NOMO-1 treated with dmso at 0.1 percent for 144 hours (cell line): ENCODE measurements around the gene KANK3.
A peak's percentile ranks its signal among the peaks of the same experiment; 100 is the strongest.
"Not testable (repeated sequence)": the region's sequence is repeated elsewhere in the genome, so short reads cannot be mapped to it uniquely, and the experiment has no call there.

ENCODE experiments used
- DNase-seq: peaks from one replicate; lab custom pipeline; 2025; ENCODE audit not compliant: unreplicated experiment; lab: John Stamatoyannopoulos, UW

The KANK3 gene

DNA sequence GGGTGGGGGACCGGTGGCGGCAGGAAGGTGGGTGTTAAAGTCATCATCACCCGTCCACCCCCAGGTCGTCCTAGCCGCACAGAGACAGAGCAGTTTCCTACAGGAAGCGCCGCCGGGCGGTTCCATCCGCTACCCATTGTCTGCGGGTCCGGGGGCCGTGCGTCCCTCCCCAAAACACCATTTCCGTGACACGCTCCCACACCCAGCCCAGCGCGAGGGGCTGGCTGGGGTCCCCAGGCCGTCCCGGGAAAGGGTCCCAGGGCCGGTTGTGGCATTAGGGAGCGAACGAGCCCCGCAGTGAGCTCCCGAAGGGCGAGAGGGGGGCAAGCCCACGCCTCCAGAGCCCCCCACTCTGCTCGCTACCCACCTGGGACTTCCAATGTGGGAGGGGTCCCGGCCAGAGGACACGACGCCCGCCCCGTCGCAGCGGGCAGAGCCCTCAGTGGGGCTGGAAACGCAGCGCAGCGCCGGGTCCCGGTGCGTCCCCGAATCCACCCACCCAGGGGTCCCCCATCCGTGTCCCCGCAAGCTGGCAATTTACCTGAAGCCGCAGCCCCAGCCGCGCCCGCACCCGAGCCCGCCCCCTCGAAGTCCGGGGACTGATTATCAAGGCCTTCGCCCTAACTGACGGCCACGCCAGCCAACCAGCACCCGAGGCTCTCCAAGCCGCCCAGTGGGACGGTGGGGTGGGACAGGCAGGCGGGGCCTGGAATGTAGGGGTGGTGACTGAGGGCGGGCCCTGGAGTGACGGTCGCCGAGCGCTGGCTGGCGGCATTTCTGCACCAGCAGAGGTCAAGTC, at the start of gene KANK3:
Gene KANK3, minus strand, starts transcription at position 579 of the 799 bp plus-strand sequence. CDS start 5,434 bp downstream, outside the sequence.
- peak; percentile 87 for DNase-seq

DNA sequence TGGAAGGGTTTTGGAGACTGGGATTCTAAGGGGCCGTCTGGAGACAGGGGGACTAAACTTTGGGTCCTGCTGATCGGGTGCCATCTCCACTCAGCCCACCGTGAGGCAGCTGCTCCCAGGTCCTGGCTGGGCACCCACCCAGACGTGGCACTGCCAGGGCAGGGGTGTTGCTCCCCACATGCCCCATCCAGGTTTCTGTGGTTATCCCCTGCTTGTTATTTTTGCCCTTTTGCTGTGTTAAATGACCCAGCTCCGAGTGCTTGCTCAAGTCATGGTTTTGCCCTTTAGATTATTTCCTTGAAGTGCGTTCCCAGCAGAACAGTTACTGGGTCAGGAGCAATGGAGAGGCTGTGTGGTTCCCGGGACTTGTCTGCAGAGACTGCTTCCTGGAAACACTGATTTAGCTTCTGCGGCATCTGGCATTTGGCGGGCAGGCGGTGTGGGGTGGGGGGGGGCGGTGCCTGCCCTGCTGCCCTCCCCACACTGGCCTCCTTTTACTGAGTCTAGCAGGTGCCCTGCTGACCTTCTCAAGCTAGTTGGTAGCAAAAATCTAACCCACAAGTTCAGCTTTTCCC, 49.0 kb upstream of the KANK3 start:
- DNase-seq, result no peak

DNA sequence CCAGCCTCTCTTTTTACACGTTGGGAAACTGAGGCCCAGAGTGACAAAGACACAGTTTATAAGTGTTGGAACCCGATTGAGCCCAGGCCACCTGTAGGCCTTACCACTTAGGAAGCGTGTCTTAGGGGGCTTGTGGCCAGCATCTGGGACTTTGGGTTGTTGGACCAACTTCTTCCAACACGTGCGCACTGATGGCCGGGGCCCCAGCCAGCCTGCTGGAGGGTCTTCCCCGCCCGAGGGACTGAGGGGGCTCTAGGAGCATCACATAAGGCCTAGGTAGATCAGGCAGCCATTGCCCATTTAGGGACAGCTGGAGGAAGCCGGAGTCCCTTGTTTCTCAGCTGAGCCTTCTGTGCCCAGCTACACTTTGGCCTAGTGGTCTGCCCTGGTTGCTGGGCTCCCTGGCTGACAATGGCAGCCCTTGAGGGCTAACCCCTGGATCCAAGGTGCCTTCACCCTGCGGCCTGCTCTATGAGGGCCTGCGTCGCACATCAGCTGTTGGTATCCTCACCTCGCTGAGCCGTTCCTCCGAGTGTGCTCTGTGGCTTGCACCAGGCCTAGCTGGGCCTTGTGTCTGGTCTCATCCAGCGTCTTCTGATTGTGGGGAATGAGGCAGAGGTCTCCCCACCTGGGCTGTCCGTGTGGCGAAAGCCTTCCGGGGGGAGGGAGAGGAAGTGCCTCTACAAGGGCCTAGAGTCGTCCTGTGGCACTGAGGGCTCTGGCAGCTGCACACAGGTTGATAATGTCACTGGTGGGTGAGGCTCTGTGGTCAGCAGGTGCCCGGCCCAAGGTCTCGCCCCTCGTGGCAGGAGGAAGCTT, 48.3 kb upstream of the KANK3 start:
- no peak for DNase-seq

DNA sequence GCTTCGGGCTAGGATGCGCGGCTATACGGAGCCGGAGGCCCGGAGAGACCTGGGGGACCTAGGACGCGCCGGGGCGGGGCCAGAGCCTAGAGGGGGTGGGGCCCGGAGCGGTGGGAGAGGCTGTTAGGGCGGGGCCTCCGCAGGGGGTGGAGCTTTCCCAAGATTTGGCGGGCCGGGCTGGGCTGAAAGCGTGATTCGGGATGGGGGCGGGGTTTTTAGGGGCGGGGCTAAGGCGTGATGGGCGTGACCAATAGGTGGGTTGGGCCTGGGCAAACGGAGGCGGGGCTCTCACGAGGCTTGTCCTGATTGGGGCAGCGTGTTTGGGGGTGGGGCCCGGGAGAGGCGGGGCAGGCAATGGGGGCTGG, 47.5 kb upstream of the KANK3 start:
- peak; percentile 74 for DNase-seq

DNA sequence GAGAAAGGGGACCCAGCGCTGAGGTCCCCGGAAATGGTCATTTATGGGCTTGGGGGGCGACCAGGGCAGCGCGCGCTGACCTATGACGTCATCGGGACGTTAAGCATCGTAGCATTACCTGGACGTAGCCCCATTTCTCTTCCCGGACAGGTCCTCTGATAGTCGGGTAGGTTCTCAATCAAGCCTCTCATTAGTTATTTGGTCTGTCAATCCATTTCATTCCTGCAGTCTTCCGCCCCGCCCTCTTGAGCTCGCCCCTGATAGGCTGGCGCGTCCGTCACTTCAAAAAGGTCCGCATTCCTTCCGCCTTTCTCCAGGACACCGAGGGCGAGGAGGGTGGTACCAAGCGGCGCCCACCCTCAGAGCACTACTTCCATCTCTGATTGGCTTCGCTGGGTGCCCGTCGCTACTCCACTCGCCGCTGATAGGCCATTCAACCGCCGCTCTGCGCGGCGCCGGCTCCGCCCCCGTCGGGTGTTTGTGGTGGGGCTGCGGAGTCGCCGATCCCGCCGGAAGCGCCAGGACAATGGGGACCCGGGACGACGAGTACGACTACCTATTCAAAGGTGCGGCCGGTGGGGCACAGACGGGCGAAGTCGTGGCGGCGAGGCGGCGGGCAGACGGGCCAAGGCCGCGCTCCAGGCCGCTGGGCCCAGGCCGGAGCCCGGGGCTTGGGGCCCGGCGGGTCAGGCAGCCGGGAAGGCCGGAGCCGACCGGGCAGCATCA, 47.0 kb upstream of the KANK3 start, which contains the start of gene RAB11B:
Gene RAB11B, plus strand, starts transcription at position 470 of the 726 bp plus-strand sequence. Its CDS starts 57 bp downstream, at position 527.
- peak; percentile 99 for DNase-seq

DNA sequence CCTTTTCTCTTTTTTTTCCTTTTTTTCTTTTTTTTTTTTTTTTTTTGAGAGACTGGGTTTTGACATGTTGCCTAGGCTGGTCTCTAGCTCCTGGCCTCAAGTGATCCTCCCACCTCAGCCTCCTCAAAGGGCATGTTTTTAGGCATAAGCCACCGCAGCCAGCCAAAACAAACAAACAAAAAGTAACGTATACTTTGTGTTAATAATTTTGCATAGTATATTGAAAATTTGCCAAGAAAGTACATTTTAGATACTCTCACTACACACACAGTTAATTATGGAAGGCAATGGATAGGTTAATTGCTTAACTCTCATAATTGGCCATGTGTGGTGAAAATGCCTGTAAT, 45.5 kb upstream of the KANK3 start:
- DNase-seq, result no peak

DNA sequence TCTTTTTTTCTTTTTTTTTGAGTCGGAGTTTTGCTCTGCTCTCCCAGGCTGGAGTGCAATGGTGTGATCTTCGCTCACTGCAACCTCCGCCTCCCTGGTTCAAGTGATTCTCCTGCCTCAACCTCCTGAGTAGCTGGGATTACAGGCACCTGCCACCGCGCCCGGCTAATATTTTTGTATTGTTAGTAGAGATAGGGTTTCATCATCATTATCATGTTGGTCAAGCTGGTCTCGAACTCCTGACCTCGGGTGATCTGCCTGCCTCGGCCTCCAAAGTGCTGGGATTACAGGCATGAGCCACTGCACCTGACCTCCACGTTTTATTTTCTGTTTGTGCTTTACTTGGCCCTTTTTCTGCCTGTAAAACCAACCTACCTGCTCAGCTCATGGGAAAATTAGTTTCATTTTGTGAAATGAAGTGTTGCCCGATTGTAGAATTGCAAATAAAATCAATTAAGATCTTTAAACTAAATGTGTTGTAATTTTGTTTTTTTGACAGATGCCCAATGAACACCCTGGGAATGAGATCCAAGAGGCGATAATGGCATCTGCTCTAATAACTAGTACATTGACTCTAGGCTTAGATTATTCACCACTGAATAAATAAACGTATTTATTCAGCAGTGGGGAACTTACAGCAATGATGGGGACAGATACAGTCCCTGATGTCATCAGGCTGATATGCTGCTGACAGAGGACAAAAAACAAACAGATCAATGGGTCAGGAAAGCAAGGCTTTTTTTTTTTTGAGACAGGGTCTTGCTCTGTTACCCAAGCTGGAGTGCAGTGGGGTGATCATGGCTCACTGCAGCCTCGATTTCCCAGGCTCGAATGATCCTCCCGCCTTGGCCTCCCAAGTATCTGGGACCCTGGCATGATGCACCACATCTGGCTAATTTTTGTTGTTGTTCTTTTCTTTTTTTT, 44.9 kb upstream of the KANK3 start:
- DNase-seq, result no peak

DNA sequence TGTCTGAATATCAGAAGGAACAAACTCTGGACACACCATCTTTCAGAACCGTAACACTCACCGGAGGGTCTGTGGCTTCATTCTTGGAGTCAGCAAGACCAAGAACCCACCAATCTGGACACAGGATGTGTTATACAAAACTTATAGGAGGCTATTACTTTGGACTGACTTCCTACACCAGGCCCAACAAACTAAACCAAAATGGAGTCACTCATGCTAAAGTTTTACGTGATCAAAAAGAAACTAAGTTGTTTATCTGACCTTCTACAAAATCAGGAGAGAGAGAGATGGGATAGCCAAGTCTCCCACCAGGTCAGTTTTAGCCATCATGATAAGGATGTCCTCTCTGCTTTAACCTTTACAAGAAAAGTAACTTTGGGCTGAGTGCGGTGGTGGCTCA, 43.9 kb upstream of the KANK3 start:
- DNase-seq, result no peak

DNA sequence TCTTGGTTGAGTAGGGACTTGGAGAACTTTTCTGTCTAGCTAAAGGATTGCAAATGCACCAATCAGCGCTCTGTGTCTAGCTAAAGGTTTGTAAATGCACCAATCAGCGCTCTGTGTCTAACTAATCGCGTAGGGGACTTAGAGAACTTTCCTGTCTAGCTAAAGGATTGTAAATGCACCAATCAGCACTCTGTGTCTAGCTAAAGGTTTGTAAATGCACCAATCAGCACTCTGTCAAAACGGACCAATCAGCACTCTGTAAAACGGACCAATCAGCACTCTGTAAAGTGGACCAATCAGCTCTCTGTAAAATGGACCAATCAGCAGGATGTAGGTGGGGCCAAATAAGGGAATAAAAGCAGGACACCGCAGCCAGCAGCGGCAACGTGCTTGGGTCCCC, 43.4 kb upstream of the KANK3 start:
- not testable (repeated sequence) for DNase-seq

DNA sequence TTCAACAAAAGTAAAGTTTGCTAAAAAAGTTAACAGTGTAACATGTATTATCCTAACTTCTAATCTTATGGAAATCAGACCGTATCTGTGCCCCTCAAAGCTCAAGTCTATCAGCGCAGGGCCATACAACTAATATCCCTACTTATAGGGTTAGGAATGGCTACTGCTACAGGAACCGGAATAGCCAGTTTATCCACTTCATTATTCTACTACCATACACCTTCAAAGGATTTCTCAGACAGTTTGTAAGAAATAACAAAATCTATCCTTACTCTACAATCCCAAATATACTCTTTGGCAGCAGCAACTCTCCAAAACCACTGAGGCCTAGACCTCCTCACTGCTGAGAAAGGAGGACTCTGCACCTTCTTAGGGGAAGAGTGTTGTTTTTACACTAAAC, 42.5 kb upstream of the KANK3 start:
- DNase-seq, result not testable (repeated sequence)

DNA sequence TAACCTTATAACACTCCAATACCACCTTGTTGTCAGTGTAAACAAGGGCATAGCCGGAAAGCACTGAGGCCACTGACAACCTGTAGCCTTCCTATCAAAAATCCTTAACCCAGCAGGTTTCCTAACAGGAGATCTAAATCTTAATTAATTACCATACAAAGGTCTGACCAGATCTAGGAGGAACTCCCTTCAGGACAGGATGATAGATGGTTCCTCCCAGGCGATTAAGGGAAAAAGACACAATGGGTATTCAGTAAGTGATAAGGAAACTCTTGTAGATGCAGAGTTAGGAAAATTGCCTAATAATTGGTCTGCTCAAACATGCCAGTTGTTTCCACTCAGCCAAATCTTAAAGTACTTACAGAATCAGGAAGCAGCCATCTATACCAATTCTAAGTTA, 42.0 kb upstream of the KANK3 start:
- not testable (repeated sequence) for DNase-seq

DNA sequence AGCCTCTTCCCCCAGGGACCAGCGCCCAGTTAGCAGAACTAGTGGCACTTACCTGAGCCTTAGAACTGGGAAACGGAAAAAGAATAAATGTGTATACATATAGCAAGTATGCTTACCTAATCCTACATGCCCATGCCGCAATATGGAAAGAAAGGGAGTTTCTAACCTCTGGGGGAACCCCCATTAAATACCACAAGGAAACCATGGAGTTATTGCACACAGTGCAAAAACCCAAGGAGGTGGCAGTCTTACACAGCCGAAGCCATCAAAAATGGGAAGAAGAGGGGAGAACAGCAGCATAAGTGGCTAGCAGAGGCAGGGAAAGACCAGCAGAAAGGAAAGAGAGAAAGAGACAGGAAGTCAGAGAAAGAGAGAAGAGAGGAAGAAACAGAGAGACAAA, 41.5 kb upstream of the KANK3 start:
- DNase-seq, result not testable (repeated sequence)

DNA sequence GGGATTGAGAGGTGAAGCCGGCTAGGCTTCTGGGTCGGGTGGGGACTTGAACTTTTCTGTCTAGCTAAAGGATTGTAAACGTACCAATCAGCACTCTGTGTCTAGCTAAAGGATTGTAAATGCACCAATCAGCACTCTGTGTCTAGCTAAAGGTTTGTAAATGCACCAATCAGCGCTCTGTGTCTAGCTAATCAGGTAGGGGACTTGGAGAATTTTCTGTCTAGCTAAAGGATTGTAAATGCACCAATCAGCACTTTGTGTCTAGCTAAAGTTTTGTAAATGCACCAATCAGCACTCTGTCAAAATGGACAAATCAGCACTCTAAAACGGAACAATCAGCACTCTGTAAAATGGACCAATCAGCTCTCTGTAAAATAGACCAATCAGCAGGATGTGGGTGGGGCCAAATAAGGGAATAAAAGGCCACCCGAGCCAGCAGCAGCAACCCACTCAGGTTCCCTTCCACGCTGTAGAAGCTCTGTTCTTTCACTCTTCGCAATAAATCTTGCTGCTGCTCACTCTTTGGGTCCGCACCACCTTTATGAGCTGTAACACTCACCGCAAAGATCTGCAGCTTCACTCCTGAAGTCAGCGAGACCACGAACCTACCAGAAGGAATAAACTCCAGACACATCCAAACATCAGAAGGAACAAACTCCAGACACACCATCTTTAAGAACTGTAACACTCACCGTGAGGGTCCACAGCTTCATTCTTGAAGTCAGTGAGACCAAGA, 36.3 kb upstream of the KANK3 start:
- DNase-seq, result not testable (repeated sequence)

DNA sequence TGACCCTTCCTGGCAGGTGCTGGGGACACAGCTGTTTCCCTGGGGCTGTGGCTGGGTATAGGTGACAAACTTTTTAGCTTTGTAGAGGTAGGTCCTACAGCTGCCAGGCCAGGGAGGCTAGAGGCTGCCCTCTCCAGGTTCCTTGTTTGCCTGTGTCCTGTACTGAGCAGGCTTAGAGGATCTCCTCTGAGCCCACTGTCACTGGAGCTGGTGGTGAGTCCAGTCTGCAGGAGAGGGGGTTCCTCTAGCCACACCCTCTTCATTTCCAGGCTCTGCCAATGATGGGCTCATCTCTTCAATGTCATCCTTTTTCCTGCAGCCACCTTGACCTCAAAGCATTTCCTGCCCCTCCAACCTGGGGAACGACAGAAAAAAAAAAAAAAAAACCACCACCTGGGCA, 34.5 kb upstream of the KANK3 start:
- no peak for DNase-seq

DNA sequence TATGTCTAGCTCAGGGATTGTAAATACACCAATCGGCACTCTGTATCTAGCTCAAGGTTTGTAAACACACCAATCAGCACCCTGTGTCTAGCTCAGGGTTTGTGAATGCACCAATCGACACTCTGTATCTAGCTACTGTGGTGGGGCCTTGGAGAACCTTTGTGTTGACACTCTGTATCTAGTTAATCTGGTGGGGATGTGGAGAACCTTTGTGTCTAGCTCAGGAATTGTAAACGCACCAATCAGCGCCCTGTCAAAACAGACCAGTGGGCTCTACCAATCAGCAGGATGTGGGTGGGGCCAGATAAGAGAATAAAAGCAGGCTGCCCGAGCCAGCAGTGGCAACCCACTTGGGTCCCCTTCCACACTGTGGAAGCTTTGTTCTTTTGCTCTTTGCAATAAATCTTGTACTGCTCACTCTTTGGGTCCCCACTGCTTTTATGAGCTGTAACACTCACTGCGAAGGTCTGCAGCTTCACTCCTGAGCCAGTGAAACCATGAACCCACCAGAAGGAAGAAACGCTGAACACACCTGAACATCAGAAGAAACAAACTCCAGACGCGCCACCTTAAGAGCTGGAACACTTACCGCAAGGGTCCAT, 33.4 kb upstream of the KANK3 start:
- DNase-seq, result not testable (repeated sequence)

DNA sequence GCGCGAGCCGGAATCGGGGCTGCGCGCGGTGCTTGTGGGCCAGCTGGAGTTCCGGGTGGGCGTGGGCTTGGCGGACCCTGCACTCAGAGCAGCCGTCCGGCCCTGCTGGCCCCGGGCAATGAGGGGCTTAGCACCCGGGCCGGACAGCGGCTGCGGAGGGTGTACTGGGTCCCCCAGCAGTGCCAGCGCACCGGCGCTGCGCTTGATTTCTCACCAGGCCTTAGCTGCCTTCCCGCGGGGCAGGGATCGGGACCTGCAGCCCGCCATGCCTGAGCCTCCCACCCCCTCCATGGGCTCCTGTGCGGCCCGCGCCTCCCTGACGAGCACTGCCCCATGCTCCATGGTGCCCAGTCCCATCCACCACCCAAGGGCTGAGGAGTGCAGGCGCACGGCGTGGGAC, 32.7 kb upstream of the KANK3 start:
- DNase-seq, result not testable (repeated sequence)

DNA sequence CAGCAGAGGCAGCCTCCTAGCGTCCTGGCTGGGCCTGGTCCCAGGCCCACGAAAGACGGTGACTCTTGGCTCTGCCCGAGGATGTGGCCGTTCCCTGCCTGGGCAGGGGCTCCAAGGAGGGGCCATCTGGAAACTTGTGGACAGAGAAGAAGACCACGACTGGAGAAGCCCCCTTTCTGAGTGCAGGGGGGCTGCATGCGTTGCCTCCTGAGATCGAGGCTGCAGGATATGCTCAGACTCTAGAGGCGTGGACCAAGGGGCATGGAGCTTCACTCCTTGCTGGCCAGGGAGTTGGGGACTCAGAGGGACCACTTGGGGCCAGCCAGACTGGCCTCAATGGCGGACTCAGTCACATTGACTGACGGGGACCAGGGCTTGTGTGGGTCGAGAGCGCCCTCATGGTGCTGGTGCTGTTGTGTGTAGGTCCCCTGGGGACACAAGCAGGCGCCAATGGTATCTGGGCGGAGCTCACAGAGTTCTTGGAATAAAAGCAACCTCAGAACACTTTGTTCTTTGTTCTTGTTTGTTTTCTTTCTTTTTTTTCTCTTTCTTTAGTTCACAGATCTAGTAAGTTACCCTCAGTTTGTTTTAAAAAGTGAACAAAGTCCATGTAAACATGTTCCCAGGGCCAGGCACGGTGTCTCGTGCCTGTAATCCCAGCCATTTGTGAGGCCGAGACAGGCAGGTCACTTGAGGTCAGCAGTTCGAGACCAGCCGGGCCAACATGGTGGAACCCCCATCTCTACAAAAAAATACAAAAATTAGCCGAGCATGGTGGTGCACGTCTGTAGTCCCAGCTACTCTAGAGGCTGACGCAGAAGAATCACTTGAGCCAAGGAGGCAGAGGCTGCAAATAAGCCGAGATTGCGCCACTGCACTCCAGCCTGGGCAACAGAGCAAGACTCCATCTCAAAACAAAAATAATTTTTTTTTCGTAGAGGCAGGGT, 31.1 kb upstream of the KANK3 start:
- no peak for DNase-seq
